WI38 (cell line): ENCODE data around the gene LRFN5.
"Not testable (repeated sequence)": the region's sequence is repeated elsewhere in the genome, so short reads cannot be mapped to it uniquely, and the experiment has no call there.

Experiments used
- H3K4me3 ChIP-seq: 2 replicates; pipeline ENCODE4 v1.5.1; 2011; ENCODE audit warnings: low read depth, mild to moderate bottlenecking, control low read depth, low read length
- TF ChIP-seq, protein P1 (sequence below): IDR thresholded peaks from 2 replicates; pipeline ENCODE4 v1.5.1; 2012; ENCODE audit warnings: low read depth, mild to moderate bottlenecking, control low read depth, low read length

The LRFN5 gene

DNA sequence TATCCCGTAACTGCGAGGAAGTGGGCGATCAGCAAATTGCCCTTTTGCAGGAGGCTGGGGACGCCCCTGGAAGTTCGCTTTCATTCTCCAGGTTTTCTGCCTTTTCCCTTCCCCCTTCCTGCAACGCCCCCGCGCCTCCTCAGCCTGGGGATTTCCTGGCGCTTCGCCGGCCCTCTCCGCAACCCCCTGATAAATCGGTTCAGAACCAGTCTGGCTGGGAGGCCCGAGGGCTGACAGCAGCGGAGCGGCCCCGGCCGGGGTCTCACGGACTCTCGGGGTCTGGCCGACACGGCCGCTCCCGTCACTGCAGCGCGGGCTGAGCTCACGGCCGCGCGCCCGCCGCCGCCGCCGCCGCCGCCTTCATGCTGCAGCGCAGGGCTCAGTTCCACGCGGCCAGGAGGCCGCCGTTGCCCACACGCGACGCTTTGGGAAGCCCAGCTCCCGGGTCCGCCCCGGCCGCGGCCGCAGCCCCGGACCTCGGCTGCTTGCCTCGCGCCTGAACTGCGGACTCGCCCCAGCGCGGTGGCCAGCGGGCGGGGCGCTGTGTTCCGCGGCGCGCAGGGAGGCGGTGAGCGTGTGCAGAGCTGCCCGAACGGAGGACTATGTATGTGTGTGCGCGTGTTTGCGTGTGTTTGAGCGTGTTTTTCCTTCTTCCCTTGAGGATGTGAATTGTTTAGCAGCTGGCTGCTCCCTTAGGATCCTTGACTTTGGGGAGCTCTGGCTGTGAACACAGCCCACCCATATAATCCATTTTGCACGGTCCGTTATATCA lies at the start of gene LRFN5:
Gene LRFN5 (plus strand): TSS at position 345 of the 772 bp plus-strand sequence.
- peak within 1 kb of the TSS; percentile 38 for H3K4me3 ChIP-seq
- TF ChIP-seq, protein P1, sequence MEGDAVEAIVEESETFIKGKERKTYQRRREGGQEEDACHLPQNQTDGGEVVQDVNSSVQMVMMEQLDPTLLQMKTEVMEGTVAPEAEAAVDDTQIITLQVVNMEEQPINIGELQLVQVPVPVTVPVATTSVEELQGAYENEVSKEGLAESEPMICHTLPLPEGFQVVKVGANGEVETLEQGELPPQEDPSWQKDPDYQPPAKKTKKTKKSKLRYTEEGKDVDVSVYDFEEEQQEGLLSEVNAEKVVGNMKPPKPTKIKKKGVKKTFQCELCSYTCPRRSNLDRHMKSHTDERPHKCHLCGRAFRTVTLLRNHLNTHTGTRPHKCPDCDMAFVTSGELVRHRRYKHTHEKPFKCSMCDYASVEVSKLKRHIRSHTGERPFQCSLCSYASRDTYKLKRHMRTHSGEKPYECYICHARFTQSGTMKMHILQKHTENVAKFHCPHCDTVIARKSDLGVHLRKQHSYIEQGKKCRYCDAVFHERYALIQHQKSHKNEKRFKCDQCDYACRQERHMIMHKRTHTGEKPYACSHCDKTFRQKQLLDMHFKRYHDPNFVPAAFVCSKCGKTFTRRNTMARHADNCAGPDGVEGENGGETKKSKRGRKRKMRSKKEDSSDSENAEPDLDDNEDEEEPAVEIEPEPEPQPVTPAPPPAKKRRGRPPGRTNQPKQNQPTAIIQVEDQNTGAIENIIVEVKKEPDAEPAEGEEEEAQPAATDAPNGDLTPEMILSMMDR = no peak

DNA sequence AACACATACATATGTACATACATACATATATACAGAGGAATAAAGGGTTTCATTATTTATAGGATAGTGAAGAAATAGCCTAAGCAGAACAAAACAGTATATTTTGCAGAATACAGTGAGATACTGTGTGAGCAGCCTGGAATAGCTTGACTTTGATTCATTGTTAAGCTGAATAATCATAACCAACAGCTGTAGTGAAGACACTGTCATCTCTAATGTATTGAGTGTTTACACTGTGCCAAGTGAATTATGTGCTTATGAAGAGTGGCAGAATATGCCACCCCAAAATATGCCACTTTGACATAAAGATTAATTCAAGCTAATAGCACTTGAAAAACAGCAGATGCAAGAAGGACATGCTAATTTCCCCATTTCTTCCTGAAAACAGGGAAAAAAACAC lies 48.2 kb upstream of the LRFN5 start:
- no peak overlapping the region for H3K4me3 ChIP-seq
- TF ChIP-seq, protein P1 = no peak

DNA sequence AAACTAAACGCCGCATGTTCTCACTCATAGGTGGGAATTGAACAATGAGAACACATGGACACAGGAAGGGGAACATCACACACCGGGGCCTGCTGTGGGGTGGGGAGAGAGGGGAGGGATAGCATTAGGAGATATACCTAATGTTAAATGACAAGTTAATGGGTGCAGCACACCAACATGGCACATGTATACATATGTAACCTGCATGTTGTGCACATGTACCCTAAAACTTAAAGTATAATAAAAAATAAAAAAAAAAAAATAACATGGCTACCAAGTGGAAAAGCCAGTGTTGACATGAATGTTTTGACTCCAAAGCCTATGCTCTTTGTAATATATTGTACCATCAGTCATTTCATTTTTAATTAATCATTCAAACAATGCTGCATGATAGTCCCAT lies 39.8 kb upstream of the LRFN5 start:
- H3K4me3 ChIP-seq = not testable (repeated sequence)

DNA sequence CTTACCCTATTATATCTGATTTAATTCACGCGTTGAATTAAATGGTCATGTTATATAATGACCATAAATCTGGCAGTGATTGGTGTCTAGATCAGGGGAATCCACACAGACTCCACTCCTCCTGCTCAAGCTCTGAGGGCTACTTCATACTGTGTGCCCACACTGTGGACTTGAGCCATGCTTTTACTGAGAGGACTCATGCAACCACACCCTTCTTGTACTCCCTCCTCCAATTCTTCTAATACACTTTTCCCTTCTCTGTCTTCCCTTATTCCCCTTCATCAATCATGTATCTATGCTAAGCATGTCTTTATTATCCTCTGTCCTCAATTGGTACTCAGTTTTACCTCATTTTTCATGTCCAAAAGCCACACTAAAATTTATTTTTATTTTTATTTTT lies 37.7 kb upstream of the LRFN5 start:
- TF ChIP-seq, protein P1 = no peak
- no peak overlapping the region for H3K4me3 ChIP-seq

DNA sequence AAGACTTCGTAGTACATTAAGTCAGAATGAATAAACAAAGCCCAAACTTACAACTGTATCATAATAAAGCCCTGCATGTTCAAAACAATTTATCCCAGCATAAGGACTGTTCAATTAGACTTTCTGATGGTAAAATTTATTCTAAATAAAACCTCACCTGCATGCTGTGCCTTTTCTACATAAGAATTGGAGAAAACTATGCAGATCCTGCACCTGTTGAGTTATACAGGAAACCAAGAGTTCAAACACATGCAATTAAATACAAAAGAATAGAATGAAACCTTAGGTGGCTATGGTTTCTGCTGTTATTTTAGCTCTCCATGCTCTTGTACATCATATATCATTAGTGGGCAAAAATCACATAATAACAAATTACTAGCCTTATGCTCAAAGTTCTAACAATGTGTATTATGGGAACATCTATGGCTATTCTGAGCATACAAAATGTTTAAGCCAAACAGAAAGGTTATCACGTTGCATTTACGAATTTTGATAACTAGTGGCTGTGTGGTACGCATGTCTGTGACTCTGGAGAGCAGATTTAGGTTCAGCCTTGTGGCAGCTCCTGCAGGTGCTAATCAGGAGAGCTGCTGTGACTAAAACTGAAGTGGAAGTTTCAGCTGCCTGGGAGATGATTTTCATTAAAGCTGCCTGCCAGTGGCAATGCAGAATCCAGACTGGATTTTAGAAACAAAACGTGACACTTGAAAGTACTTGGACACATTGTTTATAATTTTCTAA lies 36.1 kb upstream of the LRFN5 start:
- no peak overlapping the region for H3K4me3 ChIP-seq
- TF ChIP-seq, protein P1 = no peak

DNA sequence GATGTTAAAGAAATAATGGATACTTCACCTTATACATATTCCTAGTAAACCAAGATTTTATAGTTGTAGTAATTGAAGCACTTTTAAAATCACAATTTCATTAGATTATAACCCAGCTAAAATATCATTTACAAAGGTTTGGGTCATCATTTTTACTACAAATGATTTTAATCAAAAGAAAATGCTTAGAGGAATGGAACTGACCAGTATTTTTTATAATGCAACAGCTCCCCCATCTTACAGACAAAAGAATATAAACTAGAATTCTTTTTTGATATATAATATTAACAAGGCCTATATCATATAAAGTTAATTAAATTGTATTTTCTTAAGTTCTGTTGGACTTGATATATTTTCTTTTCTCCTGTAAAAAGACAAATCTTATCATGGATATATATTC lies 20.4 kb upstream of the LRFN5 start:
- H3K4me3 ChIP-seq = no peak overlapping the region

DNA sequence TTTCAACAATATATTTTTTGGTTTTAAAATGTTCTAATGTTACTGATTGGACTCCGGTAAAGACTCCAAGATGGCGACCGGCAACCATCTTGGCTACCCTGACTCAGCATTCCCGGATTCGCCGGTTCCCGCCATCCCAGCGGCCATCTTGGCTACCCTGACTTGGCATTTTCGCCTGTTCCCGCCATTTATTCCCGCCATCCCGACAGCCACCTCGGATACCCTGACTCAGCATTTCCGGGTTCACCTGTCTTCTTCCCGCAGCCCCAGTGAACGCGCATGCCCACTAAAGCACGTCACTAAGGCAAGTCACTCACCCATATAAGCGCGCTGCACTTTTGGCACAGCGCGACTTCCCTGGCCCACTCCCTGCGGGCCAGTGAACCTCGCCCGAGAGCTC lies 9.0 kb upstream of the LRFN5 start:
- no peak overlapping the region for H3K4me3 ChIP-seq
- TF ChIP-seq, protein P1 = no peak

More for the DNA sequence above, 20.4 kb upstream of the LRFN5 start:
- TF ChIP-seq, protein P1 = no peak

DNA sequence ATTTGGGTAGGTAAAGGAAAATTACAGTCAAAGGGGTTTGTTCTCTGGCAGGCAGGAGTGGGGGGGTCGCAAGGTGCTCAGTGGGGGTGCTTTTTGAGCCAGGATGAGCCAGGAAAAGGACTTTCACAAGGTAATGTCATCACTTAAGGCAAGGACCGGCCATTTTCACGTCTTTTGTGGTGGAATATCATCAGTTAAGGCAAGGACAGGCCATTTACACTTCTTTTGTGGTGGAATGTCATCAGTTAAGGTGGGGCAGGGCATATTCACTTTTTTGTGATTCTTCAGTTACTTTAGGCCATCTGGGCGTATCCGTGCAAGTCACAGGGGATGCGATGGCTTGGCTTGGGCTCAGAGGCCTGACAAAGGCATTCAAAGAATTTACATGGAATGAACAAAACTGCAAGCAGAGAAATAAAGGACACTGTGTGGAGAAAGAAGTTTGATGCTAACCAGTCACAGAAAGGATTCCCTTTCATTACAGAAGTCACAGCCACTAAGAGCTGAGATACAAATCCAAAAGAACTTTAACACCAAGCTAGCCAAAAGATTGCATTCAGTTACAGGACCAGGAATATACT lies 6.8 kb upstream of the LRFN5 start:
- not testable (repeated sequence) for H3K4me3 ChIP-seq
